Coronary artery (tissue), 2 donors: ENCODE measurements around the gene GASK1A.

Source experiments
- DNase-seq: peaks from one replicate; pipeline ENCODE4 v3.0.0-alpha.2; 2017; ENCODE audit warnings: low spot score
- H3K27ac ChIP-seq, 2 donors: fragments of 200-600 bp; sonication (generic); one replicate each; pipeline ENCODE4 v1.5.1; 2016 to 2019
- H3K4me3 ChIP-seq: fragments of 200-600 bp; sonication (generic); 2 replicates; pipeline ENCODE4 v1.5.1; 2016; ENCODE audit warnings: mild to moderate bottlenecking, moderate library complexity
- TF ChIP-seq, protein P1 (sequence below): fragments of 200-600 bp; sonication (generic); IDR thresholded peaks from one replicate; pipeline ENCODE4 v1.5.1; 2019; ENCODE audit warnings: antibody characterized with exemption

GASK1A gene

DNA sequence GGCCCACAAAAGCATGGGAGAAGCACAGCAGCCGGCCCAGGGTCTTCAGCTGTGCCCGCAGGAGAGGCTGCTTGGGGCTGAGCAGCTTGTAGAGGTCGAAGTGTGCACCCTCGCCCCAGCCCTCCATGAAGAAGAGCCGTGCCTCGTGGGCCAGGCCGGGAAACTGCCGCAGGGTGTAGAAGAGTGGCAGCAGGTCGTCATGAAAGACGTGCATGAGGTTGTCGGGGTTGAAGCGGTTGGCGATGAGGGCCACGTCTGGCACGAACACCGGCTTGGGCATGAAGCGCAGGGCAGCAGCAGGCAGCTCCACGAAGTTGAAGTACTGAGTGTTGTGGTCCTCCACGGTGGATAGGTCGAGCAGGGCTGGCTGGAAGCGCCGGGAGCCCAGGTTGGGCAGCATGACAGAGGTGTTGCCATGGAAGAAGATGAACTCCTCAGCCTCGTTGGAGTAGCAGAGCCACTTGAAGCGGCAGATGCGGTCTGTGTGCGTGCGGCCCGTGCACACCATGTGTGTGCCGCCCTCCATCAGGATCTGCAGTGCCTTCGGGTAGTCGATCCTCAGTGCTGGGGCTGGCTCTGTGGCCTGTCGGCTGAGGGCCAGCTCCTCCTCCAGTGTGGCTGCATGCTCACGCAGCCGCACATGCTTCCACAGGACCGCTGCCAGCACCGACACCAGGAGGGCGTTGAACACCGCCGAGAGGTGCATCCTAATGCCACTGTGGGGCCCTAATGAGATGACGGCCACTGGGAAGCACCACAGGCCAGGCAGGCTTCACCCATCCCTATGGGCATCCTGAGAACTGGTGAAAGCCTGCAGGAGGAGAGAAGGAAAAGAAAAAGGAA lies 101.8 kb downstream of the GASK1A start:
- TF ChIP-seq, protein P1, sequence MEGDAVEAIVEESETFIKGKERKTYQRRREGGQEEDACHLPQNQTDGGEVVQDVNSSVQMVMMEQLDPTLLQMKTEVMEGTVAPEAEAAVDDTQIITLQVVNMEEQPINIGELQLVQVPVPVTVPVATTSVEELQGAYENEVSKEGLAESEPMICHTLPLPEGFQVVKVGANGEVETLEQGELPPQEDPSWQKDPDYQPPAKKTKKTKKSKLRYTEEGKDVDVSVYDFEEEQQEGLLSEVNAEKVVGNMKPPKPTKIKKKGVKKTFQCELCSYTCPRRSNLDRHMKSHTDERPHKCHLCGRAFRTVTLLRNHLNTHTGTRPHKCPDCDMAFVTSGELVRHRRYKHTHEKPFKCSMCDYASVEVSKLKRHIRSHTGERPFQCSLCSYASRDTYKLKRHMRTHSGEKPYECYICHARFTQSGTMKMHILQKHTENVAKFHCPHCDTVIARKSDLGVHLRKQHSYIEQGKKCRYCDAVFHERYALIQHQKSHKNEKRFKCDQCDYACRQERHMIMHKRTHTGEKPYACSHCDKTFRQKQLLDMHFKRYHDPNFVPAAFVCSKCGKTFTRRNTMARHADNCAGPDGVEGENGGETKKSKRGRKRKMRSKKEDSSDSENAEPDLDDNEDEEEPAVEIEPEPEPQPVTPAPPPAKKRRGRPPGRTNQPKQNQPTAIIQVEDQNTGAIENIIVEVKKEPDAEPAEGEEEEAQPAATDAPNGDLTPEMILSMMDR = no peak
- Histone ChIP-seq H3K4me3 (no peak overlapping the region), H3K27ac (no peak overlapping the region)
- no peak for DNase-seq

DNA sequence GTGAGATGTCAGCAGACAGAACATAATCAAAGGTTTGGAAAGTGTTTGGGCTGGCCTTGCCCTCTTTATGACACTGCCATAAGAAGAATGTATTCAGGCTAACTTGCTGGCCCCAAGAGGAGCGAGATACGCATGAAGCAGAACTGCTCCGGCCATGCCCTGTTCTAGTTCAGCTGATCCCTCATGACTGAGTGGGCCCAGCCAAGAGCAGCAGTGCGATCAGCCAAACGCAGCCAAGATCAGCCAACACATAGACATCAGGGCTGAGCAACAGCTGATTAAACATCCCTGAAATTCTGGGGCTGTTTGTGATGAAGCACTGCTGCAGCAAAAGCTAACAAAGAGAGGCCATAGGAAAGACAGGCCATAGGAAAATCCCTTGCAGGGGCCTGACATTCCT lies 102.7 kb downstream of the GASK1A start:
- H3K4me3 ChIP-seq = no peak overlapping the region

DNA sequence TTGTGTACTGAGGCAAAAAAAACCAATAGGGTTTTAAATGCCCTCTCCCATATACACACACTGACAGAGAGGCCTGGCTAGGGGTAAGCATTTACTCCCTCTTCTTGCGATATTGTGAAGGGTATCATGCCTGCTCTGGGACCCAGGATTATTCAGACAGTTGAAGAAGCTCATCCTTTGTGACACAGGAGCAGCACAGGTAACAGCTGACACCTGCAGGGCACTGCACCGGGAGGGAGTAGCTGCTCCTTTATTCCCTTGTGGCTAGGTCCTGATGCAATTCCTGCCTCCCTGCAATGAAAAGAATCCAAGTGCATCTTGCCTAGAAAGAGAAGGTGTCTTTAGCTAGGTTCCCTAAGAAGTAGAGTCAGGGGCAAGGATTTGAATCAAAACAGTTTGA lies 103.3 kb downstream of the GASK1A start:
- DNase-seq = no peak
- H3K27ac ChIP-seq = no peak overlapping the region
- H3K4me3 ChIP-seq = no peak overlapping the region
- TF ChIP-seq, protein P1 = no peak

More for the DNA sequence above, 102.7 kb downstream of the GASK1A start:
- TF ChIP-seq, protein P1 = no peak
- H3K27ac ChIP-seq = no peak overlapping the region
- no peak for DNase-seq

DNA sequence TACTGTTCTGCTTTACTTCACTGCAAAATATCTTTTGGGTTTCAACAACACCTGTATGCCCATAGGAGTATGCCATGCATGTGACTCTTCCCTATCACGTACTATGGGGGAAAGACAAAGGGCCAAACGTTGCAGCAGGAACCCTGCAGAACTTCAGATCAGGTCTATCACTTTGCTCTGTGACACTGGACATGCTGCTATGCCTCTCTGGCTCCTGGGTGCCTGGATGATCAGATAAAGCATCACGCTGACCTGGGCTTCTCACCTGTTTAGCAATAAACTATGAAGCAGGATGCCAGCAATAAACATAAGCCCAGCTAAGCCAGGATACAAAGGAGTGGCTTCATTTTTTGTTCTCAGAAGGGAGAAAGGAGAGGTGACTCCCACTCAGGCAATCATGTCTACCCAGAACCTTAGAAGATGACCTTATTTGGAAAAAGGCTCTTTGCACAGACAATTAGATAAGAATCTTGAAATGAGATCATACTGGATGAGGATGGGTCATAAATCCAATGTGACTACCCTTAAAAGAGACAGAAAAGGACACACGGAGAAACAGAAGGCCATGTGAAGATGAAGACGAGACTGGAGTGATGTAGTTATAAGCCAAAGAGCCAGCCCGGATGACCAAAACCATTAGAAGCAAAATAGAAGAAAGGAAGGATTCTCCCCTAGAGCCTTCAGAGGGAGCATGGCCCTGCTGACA lies 107.5 kb downstream of the GASK1A start:
- Histone ChIP-seq H3K27ac (no peak overlapping the region), H3K4me3 (no peak overlapping the region)
- TF ChIP-seq, protein P1 = no peak
- no peak for DNase-seq

DNA sequence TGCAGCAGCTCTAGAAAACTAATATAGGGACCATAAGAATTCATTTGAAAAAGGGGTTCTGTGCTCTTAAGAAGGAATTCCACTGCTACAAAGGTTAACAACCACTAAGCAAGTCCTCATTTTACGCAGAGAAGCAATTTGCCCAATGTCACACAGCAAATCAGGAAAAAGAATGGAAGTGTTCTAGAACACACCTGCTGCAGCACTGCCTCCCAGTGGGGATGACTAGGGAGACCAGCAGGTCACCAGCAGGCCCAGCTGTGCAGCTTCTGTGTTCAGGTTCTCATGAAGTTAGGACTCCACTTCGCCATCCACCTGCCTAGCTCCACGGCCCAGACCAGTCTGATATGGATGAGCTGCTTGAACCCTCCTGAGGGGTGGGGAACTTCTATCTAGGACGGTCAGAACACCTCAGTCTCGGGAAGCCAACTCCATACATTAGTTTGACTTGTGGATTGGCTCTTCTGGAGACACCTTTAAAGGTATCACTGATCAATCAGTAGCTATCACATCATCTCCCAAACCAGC lies 108.2 kb downstream of the GASK1A start:
- DNase-seq = no peak
- TF ChIP-seq, protein P1 = no peak
- H3K27ac ChIP-seq = no peak overlapping the region
- no peak overlapping the region for H3K4me3 ChIP-seq

DNA sequence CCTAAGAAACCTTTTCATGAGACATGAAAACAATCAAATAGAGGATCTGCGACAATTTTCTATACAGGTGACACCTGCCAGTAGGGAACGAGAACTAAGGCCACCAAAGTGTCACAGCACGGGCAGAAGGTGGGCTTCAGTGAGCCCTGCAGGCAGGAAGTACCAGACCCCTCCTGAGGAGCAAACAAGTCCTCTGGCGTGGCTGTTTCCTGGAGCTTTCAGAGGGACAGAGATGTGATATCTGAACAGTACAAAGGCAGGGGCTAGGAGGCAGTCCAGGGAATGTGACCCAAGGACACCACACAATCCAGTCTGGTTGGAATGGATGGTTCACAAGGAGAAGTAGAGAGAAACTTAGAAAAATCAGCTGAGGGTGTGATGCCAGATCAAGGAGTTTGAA lies 110.0 kb downstream of the GASK1A start:
- H3K4me3 ChIP-seq = no peak overlapping the region
- no peak overlapping the region for H3K27ac ChIP-seq
- no peak for DNase-seq
- TF ChIP-seq, protein P1 = no peak
